GM12878 (cell line): ENCODE measurements around the gene SPACA5. TPM values are rescaled to one million over a fixed set of nuclear protein-coding genes. Genes with fewer than 3 reads are reported as not detected.
A peak's percentile ranks its signal among the peaks of the same experiment; 100 is the strongest.

ENCODE experiments used
- ATF2 ChIP-seq: IDR thresholded peaks from 2 replicates; pipeline ENCODE4 v1.6.1; 2012; ENCODE audit warnings: low read length, inconsistent platforms
- BACH1 ChIP-seq: fragments of 450-650 bp; IDR thresholded peaks from 2 replicates; pipeline ENCODE4 v1.6.1; 2017; ENCODE audit warnings: mild to moderate bottlenecking, borderline replicate concordance
- CBX5 ChIP-seq: sonication (generic); IDR thresholded peaks from 2 replicates; pipeline ENCODE4 v1.6.1; 2016; ENCODE audit warnings: low read depth, moderate library complexity, mild to moderate bottlenecking, inconsistent platforms
- CREM ChIP-seq: IDR thresholded peaks from 2 replicates; pipeline ENCODE4 v1.6.1; 2014; ENCODE audit warnings: antibody characterized with exemption, low read depth
- ESRRA ChIP-seq: IDR thresholded peaks from 2 replicates; pipeline ENCODE4 v1.6.1; 2012; ENCODE audit warnings: mild to moderate bottlenecking, low read length, improper control_type of control experiment
- EZH2 ChIP-seq: IDR thresholded peaks from 2 replicates; pipeline ENCODE4 v1.6.1; 2012; ENCODE audit warnings: low read depth, mild to moderate bottlenecking, control low read depth, inconsistent platforms, low read length, borderline replicate concordance; ENCODE audit not compliant: control insufficient read depth
- FOS ChIP-seq: IDR thresholded peaks from 3 replicates; pipeline ENCODE4 v1.6.1; 2011; ENCODE audit warnings: borderline replicate concordance; ENCODE audit not compliant: insufficient read length; ENCODE audit errors: extremely low read depth
- HDAC6 ChIP-seq: fragments of 200-600 bp; sonication (generic); IDR thresholded peaks from one replicate; pipeline ENCODE4 v1.8.0; 2017; ENCODE audit warnings: antibody characterized with exemption; ENCODE audit not compliant: unreplicated experiment
- IKZF2 ChIP-seq, 2 experiments: fragments of 450-650 bp; IDR thresholded peaks; 2 replicates each; pipeline ENCODE4 v1.6.1; 2017; ENCODE audit warnings: mild to moderate bottlenecking in 2 of 2, moderate library complexity in 2 of 2
- IRF5 ChIP-seq: fragments of 450-650 bp; IDR thresholded peaks from 2 replicates; pipeline ENCODE4 v1.6.1; 2017; ENCODE audit warnings: borderline replicate concordance
- JUND ChIP-seq: IDR thresholded peaks from 2 replicates; pipeline ENCODE4 v1.6.1; 2012; ENCODE audit warnings: low read depth, mild to moderate bottlenecking, low read length, improper control_type of control experiment, moderate library complexity
- MTA2 ChIP-seq: fragments of 450-650 bp; IDR thresholded peaks from 2 replicates; pipeline ENCODE4 v1.6.1; 2016; ENCODE audit warnings: low read depth, mild to moderate bottlenecking, moderate library complexity
- MXI1 ChIP-seq: fragments of 150-350 bp; IDR thresholded peaks from 2 replicates; pipeline ENCODE4 v1.6.1; 2011; ENCODE audit warnings: low read depth, mild to moderate bottlenecking, inconsistent platforms, low read length, improper control_type of control experiment
- NR2F1 ChIP-seq: fragments of 450-650 bp; conservative IDR thresholded peaks from 2 replicates; pipeline ENCODE4 v1.6.1; 2017; ENCODE audit warnings: mild to moderate bottlenecking
- NRF1 ChIP-seq: conservative IDR thresholded peaks from 2 replicates; pipeline ENCODE4 v1.6.1; 2011; ENCODE audit warnings: mild to moderate bottlenecking, low read depth, low read length, improper control_type of control experiment
- PML ChIP-seq: IDR thresholded peaks from 2 replicates; pipeline ENCODE4 v1.6.1; 2012; ENCODE audit warnings: low read length, inconsistent platforms
- POLR2AphosphoS2 ChIP-seq: IDR thresholded peaks from 2 replicates; pipeline ENCODE4 v1.6.1; 2011; ENCODE audit warnings: low read depth, mild to moderate bottlenecking, low read length, improper control_type of control experiment, moderate library complexity
- POU2F2 ChIP-seq: IDR thresholded peaks from 3 replicates; pipeline ENCODE4 v1.6.1; 2011; ENCODE audit warnings: low read depth, mild to moderate bottlenecking, low read length, borderline replicate concordance
- RCOR1 ChIP-seq: conservative IDR thresholded peaks from 2 replicates; pipeline ENCODE4 v1.6.1; 2012; ENCODE audit warnings: low read depth, low read length, improper control_type of control experiment
- SKIL ChIP-seq: fragments of 450-650 bp; IDR thresholded peaks from 2 replicates; pipeline ENCODE4 v1.6.1; 2017; ENCODE audit warnings: mild to moderate bottlenecking, low read depth, inconsistent platforms; ENCODE audit not compliant: poor library complexity, severe bottlenecking
- SMAD5 ChIP-seq: IDR thresholded peaks from 2 replicates; pipeline ENCODE4 v1.6.1; 2016; ENCODE audit warnings: antibody characterized with exemption, low read depth
- SP1 ChIP-seq: IDR thresholded peaks from one replicate; pipeline ENCODE4 v1.6.1; 2011; ENCODE audit warnings: low read depth, low read length
- TBL1XR1 ChIP-seq: IDR thresholded peaks from 2 replicates; pipeline ENCODE4 v1.6.1; 2012; ENCODE audit warnings: low read depth, low read length, improper control_type of control experiment
- TCF12 ChIP-seq: IDR thresholded peaks from 2 replicates; pipeline ENCODE4 v1.6.1; 2011; ENCODE audit warnings: low read depth, mild to moderate bottlenecking, low read length
- YBX1 ChIP-seq: fragments of 450-650 bp; IDR thresholded peaks from 2 replicates; pipeline ENCODE4 v1.6.1; 2016; ENCODE audit warnings: antibody characterized with exemption
- YY1 ChIP-seq: IDR thresholded peaks from 2 replicates; pipeline ENCODE4 v1.6.1; 2011; ENCODE audit warnings: low read depth, mild to moderate bottlenecking, low read length
- ZNF207 ChIP-seq: fragments of 450-650 bp; IDR thresholded peaks from 2 replicates; pipeline ENCODE4 v1.6.1; 2014; ENCODE audit warnings: antibody characterized with exemption, mild to moderate bottlenecking, borderline replicate concordance
- ZNF24 ChIP-seq: fragments of 450-650 bp; IDR thresholded peaks from 2 replicates; pipeline ENCODE4 v1.6.1; 2017; ENCODE audit warnings: antibody characterized with exemption, mild to moderate bottlenecking
- ZZZ3 ChIP-seq: IDR thresholded peaks from 2 replicates; pipeline ENCODE4 v1.6.1; 2011; ENCODE audit warnings: low read depth; ENCODE audit not compliant: control insufficient read depth, insufficient read length
- polyA plus RNA-seq, 11 experiments: library from polyadenylated mRNA; depleted of rRNA in 4 of 11; unstranded in 6 of 11; stranded (reverse) in 5 of 11; fragments of >200 nt; fragmentation: Nextera tagmentation in 4 of 11; fragmentation: Illumina TruSeq in 1 of 11; extraction: Ambion mirVana in 4 of 11; extraction: Trizol in 1 of 11; gene quantifications; 1 replicate in 1 of 11; 2 replicates in 10 of 11; pipeline versions ENCODE4 v1.2.1 to v1.2.3, GENCODE V29; 2011 to 2016; ENCODE audit warnings: inconsistent platforms in 2 of 11, missing spikeins in 2 of 11, low read depth in 1 of 11
- total RNA-seq, 4 experiments: library from RNA; depleted of rRNA in 3 of 4; stranded (reverse); fragments of >200 nt in 3 of 4; fragmentation: Illumina TruSeq in 1 of 4; extraction: Trizol in 1 of 4; gene quantifications; 2 replicates each; pipeline versions ENCODE4 v1.2.1 to v1.2.3, GENCODE V29; 2013 to 2021

The SPACA5 gene
- total and polyA plus RNA-seq, 10 of the 15 experiments (the other 5 are each of a cell fraction or from before 2014, with no cell fraction given), result 0.18 to 0.97 (median 0.25) TPM; not detected in 4

- TF ChIP-seq SKIL (no peak), MXI1 (0 out of 2 replicates have a peak, but pooled peaks have one; percentile 21), MTA2 (no peak), IRF5 (no peak), ATF2 (peak; percentile 50; the same call in 1 of the 2 replicates), ZZZ3 (no peak), POU2F2 (peak; percentile 16; the same call in 1 of the 3 replicates), EZH2 (no peak), NRF1 (peak; percentile 86), BACH1 (no peak), CREM (peak; percentile 76), TCF12 (0 out of 2 replicates have a peak, but pooled peaks have one; percentile 28), FOS (no peak), NR2F1 (no peak; the same call in 1 of the 2 replicates), TBL1XR1 (no peak), SMAD5 (peak; percentile 72; the same call in 1 of the 2 replicates), HDAC6 (no peak), JUND (peak; percentile 58; the same call in 1 of the 2 replicates), IKZF2 (IDR thresholded peaks at IDR 0.05) (no peak), YBX1 (no peak), ZNF24 (no peak), SP1 (peak; percentile 19), CBX5 (no peak), ZNF207 (no peak), RCOR1 (no peak), POLR2AphosphoS2 (no peak), YY1 (peak; percentile 99), PML (peak; percentile 72), ESRRA (no peak)
These were observed 2.9 kb upstream of the SPACA5 start, which contains the start of gene ZNF182 (continued) for GRCh38 chrX:48003758-48004457.
